K562 (cell line): ENCODE results near the gene DNAJC6. TPM values are rescaled to one million over a fixed set of nuclear protein-coding genes. Genes with fewer than 3 reads are reported as not detected.

Source experiments
- ATF7 ChIP-seq: fragments of 450-650 bp; IDR thresholded peaks from 2 replicates; pipeline ENCODE4 v1.7.1; 2014; ENCODE audit warnings: mild to moderate bottlenecking, moderate library complexity
- FOXO4 ChIP-seq: fragments of 450-650 bp; formaldehyde crosslinking; IDR thresholded peaks from 2 replicates; pipeline ENCODE4 v1.4.0; 2020; ENCODE audit warnings: mild to moderate bottlenecking, moderate library complexity
- GATA2 ChIP-seq: sonication (generic); formaldehyde crosslinking; IDR thresholded peaks from 2 replicates; pipeline ENCODE4 v1.4.0; 2020; ENCODE audit warnings: mild to moderate bottlenecking, missing genetic modification reagents
- IRF2 ChIP-seq: sonication (generic); formaldehyde crosslinking; IDR thresholded peaks from 2 replicates; pipeline ENCODE4 v1.8.1; 2022; ENCODE audit warnings: mild to moderate bottlenecking, missing genetic modification reagents
- NFRKB ChIP-seq: fragments of 450-650 bp; IDR thresholded peaks from 2 replicates; pipeline ENCODE4 v1.6.1; 2016; ENCODE audit warnings: low read depth
- RAD51 ChIP-seq: fragments of 450-650 bp; IDR thresholded peaks from 2 replicates; pipeline ENCODE4 v1.7.1; 2016; ENCODE audit warnings: low read depth, mild to moderate bottlenecking, borderline replicate concordance
- RCOR1 ChIP-seq, 2 experiments: IDR thresholded peaks; 2 replicates each; pipeline ENCODE4 v1.6.1; 2012; ENCODE audit warnings: low read depth in 2 of 2, low read length in 2 of 2, borderline replicate concordance in 1 of 2, improper control_type of control experiment in 1 of 2
- ZBTB7A ChIP-seq: IDR thresholded peaks from 2 replicates; pipeline ENCODE4 v1.6.1; 2011; ENCODE audit warnings: low read depth, mild to moderate bottlenecking, low read length, moderate library complexity, borderline replicate concordance; ENCODE audit not compliant: control insufficient read depth
- ZFPM2 ChIP-seq: fragments of 250-450 bp; sonication (Bioruptor Pico); IDR thresholded peaks from 2 replicates; pipeline ENCODE4 v1.5.1; 2022; ENCODE audit warnings: mild to moderate bottlenecking
- ZNF316 ChIP-seq: fragments of 450-650 bp; IDR thresholded peaks from 2 replicates; pipeline ENCODE4 v1.6.1; 2016
- ZNF318 ChIP-seq, 2 experiments: fragments of 450-650 bp; IDR thresholded peaks; 2 replicates each; pipeline ENCODE4 v1.6.1; 2016; ENCODE audit warnings: mild to moderate bottlenecking in 2 of 2, borderline replicate concordance in 1 of 2, low read depth in 1 of 2, moderate library complexity in 1 of 2
- ZNF324 ChIP-seq: fragments of 250-450 bp; sonication (Bioruptor Pico); IDR thresholded peaks from 2 replicates; pipeline ENCODE4 v1.4.0; 2020; ENCODE audit warnings: mild to moderate bottlenecking
- ZNF639 ChIP-seq, 2 experiments: fragments of 200-800 bp in 1 of 2; sonication (Bioruptor generic) in 1 of 2; sonication (generic) in 1 of 2; formaldehyde crosslinking in 1 of 2; IDR thresholded peaks in 1 of 2; conservative IDR thresholded peaks in 1 of 2; 2 replicates each; pipeline versions ENCODE4 v1.5.0 to v1.6.1; 2016 to 2020; ENCODE audit warnings: missing compliant biosample characterization in 1 of 2, missing genetic modification characterization in 1 of 2, missing genetic modification reagents in 1 of 2
- ZNF699 ChIP-seq: fragments of 250-450 bp; sonication (Bioruptor Pico); IDR thresholded peaks from 2 replicates; pipeline ENCODE4 v1.8.0; 2021; ENCODE audit warnings: mild to moderate bottlenecking, moderate library complexity; ENCODE audit not compliant: insufficient replicate concordance
- ZNF76 ChIP-seq: fragments of 250-450 bp; sonication (Bioruptor Pico); IDR thresholded peaks from 2 replicates; pipeline ENCODE4 v1.4.0; 2020; ENCODE audit warnings: mild to moderate bottlenecking, moderate library complexity, borderline replicate concordance
- polyA plus RNA-seq, 8 experiments: library from polyadenylated mRNA; depleted of rRNA in 4 of 8; stranded (reverse) in 5 of 8; unstranded in 3 of 8; fragments of >200 nt; fragmentation: Nextera tagmentation in 2 of 8; fragmentation: Illumina TruSeq in 1 of 8; extraction: Ambion mirVana in 2 of 8; extraction: Trizol in 1 of 8; gene quantifications; 2 replicates each; pipeline versions ENCODE4 v1.2.1 to v1.2.3, GENCODE V29; 2011 to 2014; ENCODE audit warnings: inconsistent platforms in 1 of 8, missing spikeins in 1 of 8
- total RNA-seq, 7 experiments: library from RNA; depleted of rRNA in 6 of 7; stranded (reverse); fragments of >200 nt in 6 of 7; fragmentation: Illumina TruSeq in 2 of 7; extraction: Trizol in 2 of 7; gene quantifications; 2 replicates each; pipeline versions ENCODE4 v1.2.1 to v1.2.3, GENCODE V29; 2011 to 2021; ENCODE audit warnings: low replicate concordance in 1 of 7

DNAJC6 gene
- total and polyA plus RNA-seq, 9 of the 15 experiments (the other 6 are each of a cell fraction or from before 2014, with no cell fraction given), result 6.7 to 78.7 (median 28.0) TPM

- 0 out of 2 replicates have a peak, but pooled peaks have one; percentile 62 for TF ChIP-seq FOXO4 (CRISPR knock-in tag)
- TF ChIP-seq ATF7, result 0 out of 2 replicates have a peak, but pooled peaks have one; percentile 22
- 0 out of 4 replicates have a peak, but pooled peaks of 1 of the 2 experiments have one; percentile 12 for TF ChIP-seq ZNF318 (IDR thresholded peaks at IDR 0.05; ENCODE audit: borderline replicate concordance in 1 of 2, low read depth in 1 of 2)
- peak in 1 of 2 experiments; percentile 38; a peak in 1 of 4 replicates for TF ChIP-seq RCOR1 (IDR thresholded peaks at IDR 0.05; ENCODE audit: borderline replicate concordance in 1 of 2, low read depth in 2 of 2, low read length in 2 of 2)
- TF ChIP-seq NFRKB, result no peak
- TF ChIP-seq ZBTB7A, result no peak
- peak; percentile 81 for TF ChIP-seq RAD51
- no peak for TF ChIP-seq ZNF76 (CRISPR knock-in tag)
- TF ChIP-seq ZNF316, result no peak
- TF ChIP-seq ZFPM2 (CRISPR knock-in tag), result no peak
- no peak for TF ChIP-seq ZNF699 (CRISPR knock-in tag)
- TF ChIP-seq IRF2, result no peak
- peak; percentile 30; the same call in 1 of the 2 replicates for TF ChIP-seq GATA2 (CRISPR knock-in tag)
- TF ChIP-seq ZNF639 (CRISPR knock-in tag; conservative IDR thresholded peaks at IDR 0.05 in 1 of 2, IDR thresholded peaks at IDR 0.05 in 1 of 2), result no peak
- TF ChIP-seq ZNF324 (CRISPR knock-in tag), result no peak
Observed at GRCh38 chr1:65422241-65423203, 113.2 kb downstream of the DNAJC6 start (continued).
